Thyroid gland (tissue), 4 donors: ENCODE measurements around the gene FRAS1. TPM values are rescaled to one million over a fixed set of nuclear protein-coding genes. Genes with fewer than 3 reads are reported as not detected.

Source experiments
- DNase-seq, 2 donors: peaks; one replicate each; pipeline ENCODE4 v3.0.0-alpha.2; 2019
- H3K27ac ChIP-seq, 3 donors: fragments of 200-600 bp; sonication (generic); 1 replicate in 2 of 3; 2 replicates in 1 of 3; pipeline ENCODE4 v1.5.1; 2016 to 2019; ENCODE audit warnings: mild to moderate bottlenecking in 1 of 3, moderate library complexity in 1 of 3
- H3K27me3 ChIP-seq: fragments of 200-600 bp; sonication (generic); one replicate; pipeline ENCODE4 v1.5.1; 2019
- H3K36me3 ChIP-seq, 2 donors: fragments of 200-600 bp; sonication (generic); one replicate each; pipeline ENCODE4 v1.5.1; 2016 to 2019
- H3K4me1 ChIP-seq, 2 donors: fragments of 200-600 bp; sonication (generic); one replicate each; pipeline ENCODE4 v1.5.1; 2017 to 2019
- H3K4me3 ChIP-seq, 3 donors: fragments of 200-600 bp; sonication (generic); replicated peaks in 1 of 3; 1 replicate in 2 of 3; 2 replicates in 1 of 3; pipeline ENCODE4 v1.5.1; 2016; ENCODE audit warnings: mild to moderate bottlenecking in 1 of 3
- H3K9me3 ChIP-seq: fragments of 200-600 bp; sonication (generic); one replicate; pipeline ENCODE4 v1.5.1; 2017
- CTCF ChIP-seq, 6 experiments: fragments of 200-600 bp in 3 of 6; fragments of 450-650 bp in 3 of 6; sonication (generic) in 3 of 6; IDR thresholded peaks; one replicate each; pipeline ENCODE4 v1.5.1; 2016 to 2019; ENCODE audit warnings: antibody characterized with exemption in 6 of 6, mild to moderate bottlenecking in 2 of 6, inconsistent platforms in 1 of 6, moderate library complexity in 1 of 6
- POLR2A ChIP-seq, 2 donors: fragments of 450-650 bp; IDR thresholded peaks; one replicate each; pipeline ENCODE4 v1.6.1; 2017; ENCODE audit warnings: antibody characterized with exemption in 2 of 2, mild to moderate bottlenecking in 2 of 2, moderate library complexity in 1 of 2
- WGBS, 2 donors: methylation state at CpG; one replicate each; pipeline ENCODE4 v1.1.5; 2017; 5-methylcytosine and 5-hydroxymethylcytosine counted together
- intact Hi-C: fragments of 100-400 bp; cut with DNase I; formaldehyde crosslinking; loops from one replicate; pipeline ENCODE4 v1.15.1; 2023
- total RNA-seq, 4 donors: library from RNA; depleted of rRNA; stranded (reverse); fragments of >200 nt; gene quantifications; one replicate each; pipeline ENCODE4 v1.2.3, GENCODE V29; 2016

FRAS1 gene
- total RNA-seq, 4 donors from 2014 or later, result 25.4 to 42.3 (median 31.7) TPM

DNA sequence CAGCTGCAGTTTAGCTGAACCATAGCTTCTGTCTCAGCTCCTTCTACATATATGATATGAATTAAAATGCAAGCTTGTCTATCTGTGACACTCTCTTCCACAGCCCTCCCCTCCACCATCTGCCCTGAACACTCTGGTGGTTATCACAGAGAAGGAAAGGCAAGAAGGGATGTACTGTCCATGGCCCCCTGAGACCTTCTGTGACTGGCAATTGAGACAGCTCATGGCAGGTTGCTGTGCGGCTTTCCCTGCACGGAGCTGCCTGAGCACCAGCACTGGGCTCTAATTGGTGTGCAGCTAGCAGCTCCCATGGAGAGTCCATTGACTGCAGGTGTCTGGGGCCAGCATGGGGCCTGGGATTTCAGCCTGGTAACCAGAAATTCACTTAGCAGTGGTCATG is 384.6 kb downstream of the FRAS1 start:
- DNase-seq, result no peak
- intact Hi-C loops, result no loop called here
- Histone ChIP-seq H3K9me3 (no peaks in the 10 kb centered on the region), H3K27ac (no peak overlapping the region), H3K36me3 (no peaks in the 10 kb centered on the region), H3K27me3 (no peaks in the 10 kb centered on the region), H3K4me1 (no peaks in the 10 kb centered on the region), H3K4me3 (no peak overlapping the region)
- TF ChIP-seq POLR2A (IDR thresholded peaks at IDR 0.05), result no peak
- WGBS, 2 donors, result 100% methylated on average over 2 of the region's 2 CpGs

- TF ChIP-seq CTCF (IDR thresholded peaks at IDR 0.05) (no peak), POLR2A (IDR thresholded peaks at IDR 0.05) (no peak)
- intact Hi-C loops, result no loop called here
- Histone ChIP-seq H3K4me3 (no peak overlapping the region), H3K27ac (no peak overlapping the region), H3K4me1 (no peaks in the 10 kb centered on the region), H3K36me3 (no peaks in the 10 kb centered on the region), H3K9me3 (no peaks in the 10 kb centered on the region), H3K27me3 (no peaks in the 10 kb centered on the region)
- no peak for DNase-seq
- WGBS, 2 donors, result 89% methylated on average over 5 of the region's 5 CpGs
These were observed 389.5 kb downstream of the FRAS1 start for GRCh38 chr4:78446619-78447018.

DNA sequence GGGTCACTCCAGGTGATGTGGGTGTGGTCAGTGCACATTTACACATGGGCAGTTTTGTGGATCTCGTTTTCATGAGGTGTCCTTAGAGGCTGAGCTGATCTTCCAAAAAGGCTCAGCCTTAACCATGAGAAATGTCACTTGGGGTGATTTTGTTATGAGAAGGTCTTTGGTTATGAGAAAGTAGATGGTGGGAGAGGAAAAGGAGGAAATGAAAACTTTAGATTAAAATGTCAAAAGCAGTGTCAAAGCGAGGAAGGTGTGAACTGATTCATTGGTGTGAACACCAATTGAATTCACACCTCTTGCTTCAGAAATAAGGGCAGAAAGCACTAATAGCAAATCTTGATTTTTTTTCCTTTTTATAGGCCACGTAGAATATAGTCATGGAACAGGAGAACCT is 394.3 kb downstream of the FRAS1 start:
- intact Hi-C loops, result no loop called here
- WGBS, 2 donors, result 71 to 97% methylated on average over 3 of the region's 3 CpGs
- no peaks in the 10 kb centered on the region for H3K9me3 ChIP-seq
- no peak for DNase-seq
- TF ChIP-seq CTCF (IDR thresholded peaks at IDR 0.05), result no peak
- TF ChIP-seq POLR2A (IDR thresholded peaks at IDR 0.05), result no peak
- no peaks in the 10 kb centered on the region for H3K36me3 ChIP-seq
- no peaks in the 10 kb centered on the region for H3K27me3 ChIP-seq
- H3K4me3 ChIP-seq, result no peak overlapping the region
- peaks cover 0 to 8% of the 10 kb centered on the region in 2 donors for H3K4me1 ChIP-seq
- no peak overlapping the region for H3K27ac ChIP-seq

GRCh38 chr4:78454016-78454415 is 396.9 kb downstream of the FRAS1 start:
- H3K4me1 ChIP-seq, result peaks cover 0 to 8% of the 10 kb centered on the region in 2 donors
- H3K36me3 ChIP-seq, result no peaks in the 10 kb centered on the region
- H3K4me3 ChIP-seq, result no peak overlapping the region
- no peak overlapping the region for H3K27ac ChIP-seq
- TF ChIP-seq POLR2A (IDR thresholded peaks at IDR 0.05) (no peak), CTCF (IDR thresholded peaks at IDR 0.05) (no peak)
- H3K27me3 ChIP-seq, result no peaks in the 10 kb centered on the region
- DNase-seq, result no peak
- no peaks in the 10 kb centered on the region for H3K9me3 ChIP-seq
- 80 to 85% methylated on average over 3 of the region's 3 CpGs for WGBS, 2 donors
- intact Hi-C loops, result no loop called here

GRCh38 chr4:78457751-78458150 is 400.6 kb downstream of the FRAS1 start:
- Histone ChIP-seq H3K27ac (no peak overlapping the region), H3K27me3 (no peaks in the 10 kb centered on the region), H3K4me1 (peaks cover 0 to 8% of the 10 kb centered on the region in 2 donors), H3K36me3 (no peaks in the 10 kb centered on the region), H3K4me3 (no peak overlapping the region), H3K9me3 (no peaks in the 10 kb centered on the region)
- intact Hi-C loops, result no loop called here
- WGBS, 2 donors, result 82 to 84% methylated on average over 3 of the region's 3 CpGs
- no peak for DNase-seq
- TF ChIP-seq CTCF (IDR thresholded peaks at IDR 0.05), result no peak
- no peak for TF ChIP-seq POLR2A (IDR thresholded peaks at IDR 0.05)

DNA sequence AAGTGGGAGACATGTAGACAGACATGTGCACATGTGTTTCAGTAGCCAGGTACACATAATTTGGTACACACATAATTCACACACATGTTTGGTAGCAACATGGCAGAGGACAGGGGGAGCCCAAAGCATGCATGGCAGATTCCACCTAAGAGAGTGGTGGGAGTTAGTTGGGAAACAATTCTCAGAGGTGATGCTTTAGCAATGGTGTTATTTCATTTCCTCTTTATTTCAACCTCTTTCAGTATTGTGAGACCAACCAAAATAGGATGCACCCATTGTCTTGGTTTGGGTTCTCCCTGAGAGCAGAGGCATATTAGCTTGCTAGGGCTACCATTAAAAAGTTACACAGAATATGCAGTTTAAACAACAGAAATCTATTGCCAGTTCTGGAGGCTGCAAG is 402.2 kb downstream of the FRAS1 start:
- H3K27me3 ChIP-seq, result no peaks in the 10 kb centered on the region
- intact Hi-C loops, result no loop called here
- no peak for TF ChIP-seq POLR2A (IDR thresholded peaks at IDR 0.05)
- TF ChIP-seq CTCF (IDR thresholded peaks at IDR 0.05), result no peak
- peaks cover 0 to 2% of the 10 kb centered on the region in 2 donors for H3K36me3 ChIP-seq
- no peak overlapping the region for H3K27ac ChIP-seq
- DNase-seq, result no peak
- H3K4me3 ChIP-seq, result no peak overlapping the region
- no peaks in the 10 kb centered on the region for H3K9me3 ChIP-seq
- peaks cover 0 to 8% of the 10 kb centered on the region in 2 donors for H3K4me1 ChIP-seq
